Measurements from ENCODE around the gene PACRG. TPM values are rescaled to one million over a fixed set of nuclear protein-coding genes. Genes with fewer than 3 reads are reported as not detected.

PACRG gene
- polyA plus RNA-seq, 5 donors = 5.6 to 6.9 (median 6.4) TPM

DNA sequence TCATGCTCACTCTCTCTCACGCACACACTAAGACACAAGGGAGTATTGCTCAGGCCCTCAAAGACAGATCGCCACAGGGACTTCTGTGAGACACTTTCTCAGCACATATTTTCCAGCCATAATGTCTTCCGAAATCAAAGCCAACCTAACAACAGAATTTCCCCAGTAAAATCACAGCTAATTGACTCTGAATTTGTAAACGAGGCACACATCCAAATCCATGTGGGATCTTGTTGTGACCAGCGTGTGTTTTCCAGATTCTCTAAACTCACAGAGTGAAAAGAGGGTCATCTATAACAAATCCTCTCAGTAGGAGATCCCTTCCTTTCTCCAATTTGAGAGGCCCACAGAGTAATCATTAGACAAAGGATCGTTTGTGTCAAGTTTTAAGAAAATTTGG lies 280.4 kb downstream of the PACRG start:
- DNase-seq = peak; percentile 20 to 40

DNA sequence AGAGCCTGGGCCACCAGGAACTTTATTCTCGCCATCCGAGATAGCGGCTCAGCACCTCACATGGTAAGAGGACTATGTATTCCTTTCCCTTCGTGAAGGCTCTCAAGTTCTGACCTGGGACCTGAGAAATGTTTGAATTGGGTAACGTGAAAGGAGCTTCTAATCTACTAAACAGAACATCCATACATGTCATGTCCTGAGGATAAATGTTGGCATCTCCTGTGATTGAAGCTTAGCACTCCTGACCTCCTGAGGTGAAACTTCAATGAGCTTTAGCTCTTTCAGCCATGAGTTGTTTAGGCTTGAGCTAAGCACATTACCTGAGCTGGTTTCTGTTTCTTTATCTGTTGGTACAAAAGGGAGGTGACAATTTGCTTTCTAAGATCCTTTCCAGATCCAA lies 280.9 kb downstream of the PACRG start:
- no peak for DNase-seq

DNA sequence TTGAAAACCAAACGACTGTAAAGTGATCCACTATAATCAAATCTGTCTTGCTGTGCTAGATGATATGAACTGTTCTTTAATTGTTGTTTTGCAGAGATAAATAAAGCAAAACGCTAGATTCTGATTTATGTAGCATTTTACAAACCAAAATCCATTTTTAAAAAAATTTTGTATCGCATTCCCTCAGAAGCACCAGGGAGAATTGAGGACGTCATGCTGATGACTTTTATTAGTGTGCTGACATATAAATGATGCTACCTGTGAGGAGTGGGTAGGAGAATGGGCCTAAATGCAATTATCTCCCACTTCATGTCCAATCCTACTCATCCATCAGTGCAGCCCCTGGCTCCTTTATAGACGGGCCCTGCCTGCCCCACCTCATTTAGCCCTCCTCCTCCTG lies 282.4 kb downstream of the PACRG start:
- no peak for DNase-seq

DNA sequence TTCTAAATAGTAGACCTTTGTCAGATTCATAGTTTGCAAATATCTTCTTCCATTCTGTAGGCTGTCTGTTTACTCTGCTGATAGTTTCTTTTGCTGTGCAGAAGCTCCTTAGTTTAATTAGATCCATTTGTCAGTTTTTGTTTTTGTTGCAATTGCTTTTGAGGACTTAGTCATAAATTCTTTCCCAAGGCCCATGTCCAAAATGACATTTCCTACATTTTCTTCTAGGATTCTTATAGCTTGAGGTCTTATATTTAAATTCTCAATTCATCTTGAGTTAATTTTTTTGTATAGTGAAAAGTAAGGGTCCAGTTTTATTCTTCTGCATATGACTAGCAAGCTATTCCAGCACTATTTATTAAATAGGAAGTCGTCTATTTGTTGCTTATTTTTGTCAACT lies 287.0 kb downstream of the PACRG start:
- DNase-seq = no peak

DNA sequence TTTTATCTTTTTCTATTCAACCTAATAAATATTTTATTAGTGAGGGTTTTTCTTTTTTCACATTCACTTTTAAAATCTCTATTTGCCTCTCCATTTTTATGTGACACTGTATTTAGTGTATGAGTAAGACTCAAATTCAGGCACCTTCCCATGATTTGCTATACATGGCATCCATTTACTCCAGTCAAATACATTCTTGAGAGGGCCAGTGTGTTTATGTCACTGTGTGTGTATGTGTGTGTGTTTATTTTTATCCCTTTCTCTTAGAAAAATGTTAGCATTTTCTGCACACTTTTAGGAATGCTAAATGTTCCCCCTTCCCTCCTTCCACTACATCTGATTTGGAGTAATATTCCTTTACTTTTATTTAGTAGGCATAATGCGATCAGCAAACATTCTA lies 290.0 kb downstream of the PACRG start:
- DNase-seq = no peak

DNA sequence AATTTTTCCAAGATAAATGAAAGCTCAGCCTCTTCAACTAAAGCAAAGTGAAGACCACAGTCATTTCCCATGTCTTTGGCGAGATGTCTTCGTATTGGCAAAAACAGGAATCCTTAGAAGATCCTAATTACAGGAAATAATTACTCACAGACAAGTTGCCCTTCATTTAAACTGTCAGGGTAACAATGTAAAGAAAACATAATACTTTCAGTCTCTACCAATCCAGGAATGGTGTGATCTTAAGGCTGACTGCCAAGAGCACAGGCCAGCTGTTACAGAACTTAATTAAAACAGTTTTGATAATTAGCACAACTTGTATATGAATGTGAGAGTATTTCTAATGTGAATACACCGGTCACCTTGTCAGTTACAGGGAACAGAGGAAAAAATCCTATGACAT lies 292.2 kb downstream of the PACRG start:
- DNase-seq = no peak

DNA sequence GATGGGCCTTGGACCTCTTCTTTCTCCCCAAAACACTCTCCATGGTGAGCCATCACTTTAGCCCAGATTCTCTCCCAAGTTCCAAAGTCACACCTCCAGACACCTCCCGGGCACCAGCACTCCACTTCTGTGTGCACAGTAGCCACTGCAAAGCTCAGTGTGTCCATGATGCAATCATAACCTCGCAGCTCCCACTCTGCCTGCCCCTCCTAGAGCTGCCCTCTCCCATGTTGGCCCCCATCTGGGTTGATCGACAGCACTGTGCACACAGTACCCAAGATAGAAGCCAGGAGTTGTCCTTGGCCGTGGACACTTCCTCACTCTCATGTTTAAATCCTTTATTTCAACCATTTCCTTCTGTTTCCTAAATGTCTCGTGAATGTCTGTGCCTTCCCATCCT lies 293.3 kb downstream of the PACRG start:
- DNase-seq = no peak

DNA sequence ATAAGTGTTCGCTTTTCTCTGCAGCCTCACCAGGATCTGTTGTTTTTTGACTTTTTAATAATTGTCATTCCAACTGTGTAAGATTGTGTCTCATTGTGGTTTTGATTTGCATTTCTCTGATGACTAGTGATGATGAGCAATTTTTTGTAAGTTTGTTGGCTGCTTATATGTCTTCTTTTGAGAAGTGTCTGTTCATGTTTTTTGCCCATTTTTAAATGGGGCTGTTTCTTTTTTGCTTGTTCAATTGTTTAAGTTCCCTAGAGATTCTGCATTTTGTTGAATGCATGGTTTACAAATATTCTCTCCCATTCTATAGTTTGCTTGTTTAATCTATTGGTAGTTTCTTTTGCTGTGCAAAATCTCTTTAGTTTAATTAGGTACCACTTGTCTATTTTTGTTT lies 295.9 kb downstream of the PACRG start:
- no peak for DNase-seq

DNA sequence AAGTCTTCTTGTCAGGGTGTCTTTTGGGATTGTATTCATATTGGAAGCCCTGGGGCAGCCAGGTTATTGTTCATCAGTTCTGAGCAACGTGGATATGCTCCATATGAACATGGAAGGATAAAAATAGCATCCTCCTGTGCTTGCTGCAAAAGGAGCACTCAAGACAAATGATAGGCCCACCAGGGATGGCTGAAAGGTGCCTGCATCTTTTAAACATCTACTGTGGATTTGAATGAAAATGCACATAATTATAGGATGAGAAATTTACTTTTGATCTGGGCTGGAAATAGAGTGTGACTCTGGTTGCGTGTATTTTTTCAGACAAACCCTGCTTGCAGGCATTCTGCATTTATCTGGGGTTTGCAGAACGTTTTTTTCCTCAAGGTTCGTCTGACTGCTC lies 299.1 kb downstream of the PACRG start:
- DNase-seq = no peak

DNA sequence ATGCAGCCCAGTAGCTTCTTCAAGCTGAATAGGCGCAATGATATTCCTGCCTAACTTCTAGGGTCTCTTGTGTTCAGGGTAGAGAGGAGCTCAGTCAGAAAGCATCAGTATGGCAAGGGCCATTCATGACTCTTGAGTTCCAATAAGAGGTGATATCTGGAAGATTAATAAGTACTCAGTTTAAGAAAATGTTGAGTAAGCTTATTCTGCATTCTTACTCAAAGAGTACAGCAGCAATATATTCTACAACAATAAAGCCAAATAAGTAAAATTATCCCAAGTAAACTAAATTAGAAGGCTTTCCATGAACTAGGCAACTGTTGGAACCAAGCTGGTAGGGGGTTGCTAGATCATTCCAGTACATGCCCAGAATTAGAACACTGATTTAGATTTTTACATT lies 303.2 kb downstream of the PACRG start:
- DNase-seq = no peak

DNA sequence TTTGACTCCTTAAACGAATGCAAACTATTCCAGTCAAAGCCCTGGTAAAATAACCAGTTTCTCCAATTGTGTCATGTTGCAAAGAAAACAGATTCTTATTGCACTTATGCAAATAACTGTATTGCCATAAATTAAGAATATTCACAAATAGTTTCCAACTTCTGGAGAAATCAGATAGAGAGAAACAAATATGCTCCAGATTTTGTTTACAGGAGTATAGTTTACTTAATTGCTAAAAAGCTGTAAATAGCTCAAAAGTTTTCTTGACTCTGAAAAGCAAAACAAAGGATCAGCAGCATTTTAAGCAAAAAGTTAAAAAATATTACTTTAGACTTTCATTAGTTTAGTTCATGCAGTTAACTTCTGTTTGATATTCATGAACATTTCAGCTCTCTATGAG lies 304.2 kb downstream of the PACRG start:
- DNase-seq = no peak

DNA sequence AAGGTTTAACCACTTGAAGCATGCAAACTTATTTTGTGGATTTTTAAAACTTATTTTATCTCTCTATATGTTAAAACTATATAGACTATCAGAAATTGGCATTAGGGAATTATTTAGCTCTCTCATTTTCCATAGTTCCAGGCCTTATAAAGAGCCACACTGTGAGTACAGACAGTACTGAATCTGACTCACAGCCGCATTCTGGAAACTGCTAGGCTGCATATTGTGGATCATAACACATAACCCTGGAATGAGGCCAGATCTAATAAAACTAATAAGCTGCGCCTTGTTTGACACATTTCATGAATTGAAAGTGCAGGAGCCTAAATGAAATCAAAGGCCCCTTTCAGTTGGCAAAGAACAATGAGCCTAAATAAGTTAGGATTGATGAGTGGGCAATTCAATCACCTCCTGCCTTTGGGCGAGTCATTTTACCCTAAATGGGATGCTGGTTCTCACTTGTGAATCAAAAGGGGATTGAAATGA lies 308.4 kb downstream of the PACRG start:
- no peak for DNase-seq

DNA sequence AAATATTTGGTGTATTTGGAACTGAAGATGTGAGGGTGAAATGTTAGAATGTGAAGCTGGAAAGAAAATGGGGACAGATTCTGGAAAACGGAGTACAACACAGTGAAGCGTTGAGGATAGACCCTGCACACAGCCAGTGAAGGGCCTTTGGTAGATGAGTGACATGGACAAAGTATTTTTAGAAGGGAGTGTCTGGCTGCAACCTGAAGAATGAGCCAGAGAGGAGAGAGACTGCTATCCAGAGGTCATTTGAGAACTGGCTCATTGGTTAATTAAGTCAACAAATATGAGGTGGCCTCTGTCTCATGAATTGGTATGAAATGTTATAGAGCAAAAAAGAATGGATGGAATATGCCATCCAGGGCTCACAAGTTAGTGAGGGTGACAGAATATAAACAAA lies 310.5 kb downstream of the PACRG start:
- DNase-seq = no peak

DNA sequence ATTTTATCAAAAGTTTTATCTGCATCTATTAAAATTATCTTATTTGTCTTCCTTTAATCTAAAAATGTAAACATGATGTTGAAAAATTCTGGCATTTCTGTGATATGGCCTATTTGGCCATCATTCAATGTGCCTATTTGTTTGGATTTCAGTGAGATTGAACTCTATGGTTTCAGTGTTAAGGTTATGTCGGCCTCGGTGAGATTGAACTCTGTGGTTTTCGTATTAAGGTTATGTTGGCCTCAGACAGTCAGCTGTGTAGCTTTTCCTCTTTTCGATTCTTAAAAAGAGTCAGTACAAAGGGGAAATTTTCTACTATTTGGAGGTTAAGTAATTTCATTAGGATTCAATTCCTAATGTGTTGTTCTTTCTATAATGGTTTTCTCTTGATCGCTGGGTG lies 320.6 kb downstream of the PACRG start:
- DNase-seq = no peak

DNA sequence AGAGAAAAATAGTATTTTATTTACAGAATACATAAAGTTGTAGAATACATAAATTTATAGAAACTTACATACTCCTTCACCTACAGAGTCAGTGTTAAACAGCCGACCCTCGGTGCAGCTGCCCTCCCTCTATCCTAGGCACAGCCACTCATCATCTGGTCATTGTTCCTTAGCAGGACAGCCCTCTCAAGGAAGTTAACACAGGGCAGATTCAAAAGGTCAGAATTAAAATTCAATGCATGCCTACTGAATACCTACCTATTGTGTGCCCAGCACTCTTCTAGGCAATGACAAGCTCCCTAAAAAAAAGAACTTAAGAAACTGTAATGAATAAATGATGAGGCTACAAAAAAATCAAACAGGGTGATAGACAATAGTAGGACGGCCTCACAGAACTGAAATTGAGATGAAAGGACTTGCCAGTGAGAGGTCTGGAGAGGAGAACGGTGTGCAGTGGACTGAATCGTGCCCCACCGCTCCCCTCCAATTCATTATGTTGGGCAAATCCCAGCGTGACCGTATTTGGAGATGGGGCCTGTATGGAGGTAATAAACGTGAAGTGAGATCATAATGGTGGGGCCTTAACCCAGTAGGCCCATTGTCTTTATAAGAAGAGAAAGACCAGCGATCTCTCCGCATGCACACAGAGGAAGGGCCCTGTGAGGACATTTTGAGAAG lies 326.0 kb downstream of the PACRG start:
- no peak for DNase-seq

DNA sequence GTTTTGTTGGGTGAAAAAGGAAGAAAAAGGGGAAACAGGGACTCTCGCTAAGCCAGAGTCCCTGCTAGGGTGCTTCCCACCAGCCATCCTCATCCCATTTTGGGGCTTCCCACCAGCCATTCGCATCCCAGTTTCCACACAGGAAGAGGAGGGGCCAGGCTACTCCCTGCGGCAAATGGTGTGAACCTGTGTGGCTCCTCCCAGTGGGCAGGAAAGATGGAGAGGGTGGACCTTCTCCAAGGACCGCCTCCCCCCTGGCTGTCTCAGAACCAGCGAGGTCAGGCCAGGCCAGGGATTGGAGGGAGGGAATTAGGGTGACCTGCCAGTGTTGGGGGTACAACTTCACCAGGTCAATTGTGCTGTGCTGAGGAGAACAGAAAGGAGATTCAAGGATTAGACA lies 326.9 kb downstream of the PACRG start:
- DNase-seq = no peak

DNA sequence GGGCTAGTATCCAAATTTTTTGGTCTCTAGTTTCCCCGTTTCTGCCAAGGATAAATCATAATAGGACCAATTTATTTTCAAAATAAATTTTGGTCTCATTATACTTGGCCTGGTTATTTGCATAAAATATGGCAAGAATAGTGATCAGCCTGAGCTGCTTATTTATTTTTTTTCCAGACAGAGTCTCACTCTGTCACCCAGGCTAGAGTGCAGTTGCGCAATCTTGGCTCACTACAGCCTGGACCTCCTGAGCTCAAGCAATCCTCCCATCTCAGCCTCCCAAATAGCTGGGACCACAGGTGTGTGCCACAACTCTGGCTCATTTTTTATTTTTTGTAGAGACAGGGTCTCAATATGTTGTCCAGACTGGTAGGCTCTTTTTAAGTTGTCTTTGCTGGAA lies 329.5 kb downstream of the PACRG start:
- DNase-seq = no peak

DNA sequence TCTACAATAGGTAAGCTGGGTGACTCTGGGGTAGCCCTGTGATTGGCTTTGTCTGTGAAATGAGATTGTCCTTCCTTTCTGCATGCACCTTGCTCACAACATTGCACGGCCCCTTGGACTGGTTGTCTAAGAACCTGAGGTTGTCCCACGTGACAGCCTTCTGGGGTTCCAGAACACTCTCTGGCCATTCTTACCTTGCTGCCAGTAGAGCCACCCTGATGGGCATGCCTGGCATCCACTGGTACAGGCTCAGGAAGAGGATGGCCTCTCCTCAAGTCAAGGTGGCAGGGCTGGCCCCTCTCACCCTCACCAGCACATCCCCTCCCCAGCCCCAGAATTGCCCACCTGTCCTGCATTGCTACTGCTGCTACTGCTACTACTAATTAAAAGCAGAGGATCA lies 335.0 kb downstream of the PACRG start:
- DNase-seq = no peak

DNA sequence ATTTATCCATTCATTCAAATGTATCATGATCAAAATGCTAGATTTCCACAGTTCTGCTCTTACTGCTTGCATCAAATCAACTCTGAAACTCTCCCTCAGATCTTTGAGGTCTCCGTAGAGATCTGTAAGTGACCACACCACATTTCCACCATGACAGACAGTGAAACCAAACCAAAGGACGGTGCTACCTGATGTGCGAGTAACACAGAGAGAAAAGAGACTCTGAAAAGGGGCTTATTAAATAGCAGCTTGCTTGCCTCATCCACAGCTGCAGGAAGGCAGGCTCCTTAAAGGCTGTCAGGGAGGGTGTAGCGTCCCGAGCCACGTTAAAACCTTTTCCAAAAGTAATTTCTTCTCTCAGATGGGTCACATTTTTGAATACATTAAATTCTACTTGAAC lies 335.8 kb downstream of the PACRG start:
- DNase-seq = no peak

DNA sequence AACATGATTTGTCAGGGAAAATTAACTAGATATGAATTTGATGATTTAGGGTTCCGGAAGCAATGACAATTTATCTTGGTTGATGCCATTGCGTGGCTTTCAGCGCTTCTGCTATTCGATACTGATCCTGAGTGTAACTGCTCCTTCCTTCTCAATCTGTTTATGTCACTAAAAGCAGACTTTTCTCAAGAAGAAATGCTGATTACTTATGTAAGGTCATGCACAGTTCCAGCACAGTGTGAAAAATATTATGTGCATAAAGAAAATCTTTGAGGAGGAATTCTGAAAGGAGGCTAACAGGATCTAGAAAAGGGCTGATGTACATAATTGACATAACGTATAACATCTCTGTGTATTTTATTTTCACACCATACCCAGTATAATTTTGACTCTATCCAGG lies 336.6 kb downstream of the PACRG start:
- no peak for DNase-seq

DNA sequence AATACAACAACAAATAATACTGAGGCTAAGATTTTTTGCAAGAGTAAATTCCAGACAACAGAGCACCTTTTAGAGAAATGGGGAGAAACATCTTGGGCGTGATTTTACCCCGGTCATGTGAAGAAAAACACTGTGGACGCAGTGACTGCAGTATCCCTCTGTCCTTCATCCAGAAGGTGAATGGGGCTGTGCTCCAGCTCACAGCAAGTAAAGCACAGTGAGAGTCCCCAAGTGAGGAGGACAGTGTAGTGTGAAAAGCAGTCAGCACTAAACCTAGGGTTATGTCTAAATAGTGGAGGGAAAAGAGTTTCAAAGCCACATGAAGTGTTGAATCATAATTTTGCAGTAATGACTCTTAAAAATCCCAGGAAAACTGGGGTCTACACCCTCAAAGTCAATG lies 338.4 kb downstream of the PACRG start:
- DNase-seq = no peak

DNA sequence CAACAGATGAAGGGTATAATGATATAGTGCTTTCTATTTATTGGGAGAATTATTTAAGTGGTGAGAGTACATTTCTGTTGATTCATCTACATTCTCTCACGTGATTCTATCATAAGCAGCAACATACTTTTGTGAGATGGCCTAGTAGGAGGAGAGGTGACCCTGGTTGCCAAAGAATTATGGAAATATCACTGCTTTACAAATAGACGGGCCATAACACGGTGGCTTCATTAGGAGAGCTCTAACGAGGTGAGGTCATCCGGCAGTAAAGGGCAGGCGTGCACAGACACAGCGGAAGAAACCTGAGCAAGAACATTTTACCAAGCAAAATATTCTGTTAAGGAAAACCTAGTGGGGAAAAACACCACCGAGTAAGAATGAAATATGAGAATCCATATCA lies 349.4 kb downstream of the PACRG start:
- no peak for DNase-seq

DNA sequence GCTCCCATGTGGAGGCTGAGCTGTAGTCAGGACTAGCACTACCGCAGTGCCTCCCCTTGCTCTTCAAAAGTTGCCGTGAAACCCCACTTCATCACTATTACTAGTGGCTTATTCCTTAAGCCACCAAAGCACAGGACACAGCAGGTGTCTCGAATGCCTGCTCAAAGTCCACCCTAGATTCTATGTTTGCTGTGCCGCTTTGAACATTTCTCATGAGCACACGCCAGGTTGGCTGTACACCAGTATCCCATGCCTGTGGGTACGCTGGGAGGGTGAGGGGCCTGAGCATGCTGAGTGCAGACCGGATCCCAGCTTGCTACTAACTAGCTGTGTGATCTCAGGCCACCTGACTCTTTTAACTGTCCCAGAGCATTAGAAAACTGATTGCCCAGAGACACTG lies 350.9 kb downstream of the PACRG start:
- DNase-seq = no peak

DNA sequence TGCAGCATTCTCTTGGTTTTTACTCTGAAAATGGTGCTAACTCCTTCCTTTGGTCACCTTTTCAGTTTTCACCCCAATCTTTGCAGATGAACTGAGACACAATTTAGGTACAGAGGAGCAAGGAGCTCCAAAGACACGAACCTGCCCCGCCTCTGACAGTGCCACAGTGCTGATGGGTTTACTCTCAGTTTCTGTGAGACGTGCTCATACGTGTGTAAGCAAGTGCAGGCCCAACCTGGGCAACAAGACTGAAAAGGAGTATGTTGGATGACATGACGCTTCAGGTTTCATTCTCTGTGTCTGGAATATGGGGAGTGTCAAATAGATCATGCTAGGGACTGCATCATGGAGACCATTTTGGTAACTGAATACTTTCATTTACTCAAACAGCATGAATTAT lies 352.5 kb downstream of the PACRG start:
- DNase-seq = no peak

DNA sequence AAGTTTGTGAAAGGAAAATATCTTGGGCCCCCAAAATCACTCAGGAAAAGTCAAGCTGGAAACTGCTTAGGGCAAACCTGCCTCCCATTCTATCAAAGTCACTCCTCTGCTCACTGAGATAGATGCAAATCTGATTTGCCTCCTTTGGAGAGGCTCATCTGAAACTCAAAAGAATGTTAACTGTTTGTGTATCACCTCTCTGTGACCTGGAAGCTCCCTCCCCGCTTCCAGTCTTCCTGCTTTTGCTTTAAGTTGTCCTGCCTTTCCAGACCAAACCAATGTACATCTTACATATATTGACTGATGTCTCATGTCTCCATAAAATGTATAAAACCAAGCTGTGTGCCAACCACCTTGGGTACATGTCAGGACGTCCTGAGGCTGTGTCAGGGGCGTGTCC lies 355.4 kb downstream of the PACRG start:
- no peak for DNase-seq

All from right lung (tissue), 5 donors.